HUES48 (cell line): ENCODE results near the gene RGS6.

Experiments
- H3K27ac ChIP-seq: one replicate; pipeline ENCODE4 v1.7.0; 2013; ENCODE audit warnings: low read depth, low read length, inconsistent platforms
- H3K27me3 ChIP-seq: 2 replicates; pipeline ENCODE4 v1.6.1; 2013; ENCODE audit warnings: mild to moderate bottlenecking, low read length; ENCODE audit not compliant: control insufficient read depth, insufficient read depth
- H3K36me3 ChIP-seq: 2 replicates; pipeline ENCODE4 v1.6.1; 2013; ENCODE audit warnings: low read length; ENCODE audit not compliant: control insufficient read depth, insufficient read depth
- H3K4me1 ChIP-seq: 2 replicates; pipeline ENCODE4 v1.6.1; 2013; ENCODE audit warnings: mild to moderate bottlenecking, low read length; ENCODE audit not compliant: control insufficient read depth, insufficient read depth
- H3K4me3 ChIP-seq: 2 replicates; pipeline ENCODE4 v1.5.1; 2013; ENCODE audit warnings: mild to moderate bottlenecking, low read depth, low read length
- H3K9ac ChIP-seq: 2 replicates; pipeline ENCODE4 v1.6.1; 2013; ENCODE audit warnings: mild to moderate bottlenecking, low read depth, low read length, moderate library complexity
- H3K9me3 ChIP-seq: 2 replicates; pipeline ENCODE4 v1.6.1; 2013; ENCODE audit warnings: low read length; ENCODE audit not compliant: control insufficient read depth, insufficient read depth

Gene RGS6

DNA sequence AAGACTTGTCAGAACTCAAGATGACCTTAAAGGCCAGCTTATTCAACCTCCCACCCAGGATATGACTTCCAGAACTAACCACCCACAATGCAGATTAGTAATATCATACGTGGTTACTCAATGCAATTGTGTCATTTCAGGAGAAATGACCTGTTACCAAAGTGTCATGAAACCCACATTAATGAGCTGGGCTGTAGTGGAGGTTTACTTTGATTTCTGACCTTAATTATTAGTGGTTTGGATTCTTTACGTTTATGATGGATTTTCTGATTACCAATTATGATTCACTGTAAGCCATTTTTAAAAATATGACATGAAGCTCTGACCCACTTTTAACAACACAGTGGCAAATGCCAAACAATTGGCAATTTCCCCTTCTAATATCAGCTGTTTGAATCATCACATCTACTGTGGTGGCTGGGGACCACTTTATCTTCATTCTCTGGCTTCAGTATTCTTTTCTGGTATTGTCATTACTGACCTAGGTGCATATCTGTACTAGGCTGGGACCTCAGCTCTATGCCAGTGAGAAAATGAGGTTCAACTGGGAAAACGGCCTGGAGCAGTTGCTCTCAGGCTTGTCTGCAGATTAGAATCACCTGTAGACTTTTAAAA lies 223.3 kb downstream of the RGS6 start:
- no peaks in the 10 kb centered on the region for H3K36me3 ChIP-seq
- H3K4me3 ChIP-seq, result no peak overlapping the region
- no peak overlapping the region for H3K9ac ChIP-seq
- H3K27me3 ChIP-seq, result no peaks in the 10 kb centered on the region
- peaks cover 7% of the 10 kb centered on the region for H3K9me3 ChIP-seq
- H3K4me1 ChIP-seq, result peaks cover 3% of the 10 kb centered on the region; the same call in 1 of the 2 replicates
- H3K27ac ChIP-seq, result no peak overlapping the region

GRCh38 chr14:72164420-72165228 lies 232.4 kb downstream of the RGS6 start:
- Histone ChIP-seq H3K9ac (no peak overlapping the region), H3K27me3 (no peaks in the 10 kb centered on the region), H3K4me1 (no peaks in the 10 kb centered on the region; the same call in 1 of the 2 replicates), H3K9me3 (peaks cover 5% of the 10 kb centered on the region; the same call in 1 of the 2 replicates), H3K36me3 (no peaks in the 10 kb centered on the region), H3K4me3 (no peak overlapping the region), H3K27ac (no peak overlapping the region)

DNA sequence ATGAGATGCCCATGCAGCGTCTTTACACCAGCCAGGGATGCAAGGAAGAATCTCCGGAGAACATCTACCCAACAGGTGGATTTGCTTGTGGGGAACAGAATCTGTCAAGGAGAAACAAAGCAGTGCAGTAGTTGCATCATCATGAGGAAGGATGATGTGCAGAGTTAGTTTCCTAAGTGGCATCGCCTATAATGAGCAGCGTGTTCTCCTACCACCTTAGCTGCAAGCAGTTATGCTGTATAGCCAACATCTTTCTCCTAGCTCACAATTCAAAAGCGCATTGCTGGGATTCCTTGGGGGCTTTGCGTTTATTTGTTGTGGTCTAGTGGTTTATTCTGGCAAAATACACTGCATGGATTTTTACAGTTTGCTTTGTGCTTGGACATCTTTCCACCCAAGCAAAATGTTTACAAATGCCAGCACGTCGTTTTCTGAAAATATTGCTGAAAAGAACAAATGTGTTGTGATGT lies 233.0 kb downstream of the RGS6 start:
- Histone ChIP-seq H3K9ac (no peak overlapping the region), H3K27ac (no peak overlapping the region), H3K27me3 (no peaks in the 10 kb centered on the region)

DNA sequence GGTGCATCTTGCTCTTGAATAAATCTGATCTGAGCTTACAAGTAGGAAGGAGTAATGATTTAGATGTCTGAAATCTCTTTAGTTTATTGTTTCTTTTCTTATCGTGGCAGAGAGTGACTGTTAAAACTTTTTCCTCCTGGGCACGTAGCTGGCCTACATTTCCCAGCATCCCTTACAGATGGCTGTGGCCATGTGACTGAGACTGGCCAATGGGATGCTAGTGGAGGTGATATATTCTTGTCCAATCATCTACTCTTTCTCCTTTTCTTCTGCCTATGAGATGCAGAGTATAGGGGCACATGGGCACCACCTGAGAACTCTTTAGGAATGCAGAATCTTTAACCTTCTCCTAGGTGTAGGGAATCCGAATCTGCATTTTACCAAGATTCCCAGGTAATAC lies 237.3 kb downstream of the RGS6 start:
- no peak overlapping the region for H3K4me3 ChIP-seq
- H3K36me3 ChIP-seq, result no peaks in the 10 kb centered on the region
- H3K9me3 ChIP-seq, result peaks cover 5% of the 10 kb centered on the region; the same call in 1 of the 2 replicates
- no peak overlapping the region for H3K27ac ChIP-seq
- H3K27me3 ChIP-seq, result no peaks in the 10 kb centered on the region
- H3K9ac ChIP-seq, result no peak overlapping the region
- H3K4me1 ChIP-seq, result peaks cover 8% of the 10 kb centered on the region; the same call in 1 of the 2 replicates

More for the DNA sequence above, 233.0 kb downstream of the RGS6 start:
- Histone ChIP-seq H3K4me1 (no peaks in the 10 kb centered on the region; the same call in 1 of the 2 replicates), H3K4me3 (no peak overlapping the region), H3K9me3 (peaks cover 5% of the 10 kb centered on the region; the same call in 1 of the 2 replicates), H3K36me3 (no peaks in the 10 kb centered on the region)

- Histone ChIP-seq H3K9ac (no peak overlapping the region), H3K9me3 (peaks cover 3% of the 10 kb centered on the region; the same call in 1 of the 2 replicates), H3K27me3 (no peaks in the 10 kb centered on the region), H3K27ac (no peak overlapping the region), H3K36me3 (no peaks in the 10 kb centered on the region), H3K4me1 (0 out of 2 replicates have a peak, but pooled peaks cover 8% of the 10 kb centered on the region), H3K4me3 (no peak overlapping the region)
These were observed 239.8 kb downstream of the RGS6 start for GRCh38 chr14:72172049-72172448.

DNA sequence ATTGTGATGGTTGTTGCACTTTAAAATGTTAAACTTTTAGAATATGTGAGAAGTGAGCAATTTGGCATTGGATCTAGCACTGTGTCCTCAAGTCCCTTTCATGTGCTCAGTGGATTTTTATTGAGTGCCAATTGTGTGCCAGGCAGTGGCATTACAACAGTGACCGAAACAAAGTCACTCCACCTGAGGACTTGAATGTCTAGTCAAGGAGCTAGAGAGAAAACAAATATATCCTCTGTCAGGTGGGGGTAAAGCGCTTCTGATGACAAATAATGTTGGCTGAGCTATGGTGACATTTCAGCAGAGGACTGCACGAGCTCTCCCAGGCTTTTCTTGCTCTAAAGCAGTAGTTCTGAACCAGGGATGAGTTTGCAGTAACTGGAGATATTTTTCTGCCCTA lies 240.4 kb downstream of the RGS6 start:
- Histone ChIP-seq H3K36me3 (no peaks in the 10 kb centered on the region), H3K9ac (no peak overlapping the region), H3K4me1 (0 out of 2 replicates have a peak, but pooled peaks cover 8% of the 10 kb centered on the region), H3K27me3 (no peaks in the 10 kb centered on the region), H3K27ac (no peak overlapping the region), H3K4me3 (no peak overlapping the region), H3K9me3 (no peaks in the 10 kb centered on the region)

DNA sequence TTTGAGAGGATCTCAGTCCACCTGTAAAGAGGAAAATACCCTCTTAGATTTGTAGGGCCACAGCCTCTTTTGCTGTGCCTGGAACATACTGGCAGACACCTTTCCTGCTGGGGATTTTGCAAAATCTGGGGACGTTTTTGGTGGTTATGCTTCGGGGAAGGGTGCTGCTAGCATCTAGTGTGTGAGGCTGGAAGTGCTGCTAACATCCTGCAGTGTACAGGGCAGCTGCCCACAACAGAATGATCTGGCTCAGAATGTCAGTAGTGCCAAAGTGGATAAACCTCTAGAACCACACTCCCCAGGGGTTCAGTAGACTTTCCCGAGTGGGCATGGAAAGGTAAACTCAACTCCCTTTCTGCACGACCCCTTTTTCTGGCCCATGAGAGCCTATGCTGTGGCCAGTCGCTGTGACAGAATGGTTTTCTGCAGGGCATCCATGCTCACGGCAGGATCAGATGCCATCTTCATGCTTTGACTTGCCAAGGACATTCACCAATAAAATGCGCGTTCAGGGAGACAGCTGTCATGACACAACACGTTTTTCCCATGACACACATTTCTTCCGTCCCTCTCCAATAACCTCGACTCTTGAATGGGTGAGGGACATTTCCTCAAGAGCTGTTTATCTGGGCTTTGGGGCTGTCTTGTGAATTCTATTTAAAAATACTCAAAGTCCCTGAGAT lies 240.9 kb downstream of the RGS6 start:
- Histone ChIP-seq H3K27me3 (no peaks in the 10 kb centered on the region), H3K27ac (no peak overlapping the region), H3K36me3 (no peaks in the 10 kb centered on the region), H3K9ac (no peak overlapping the region), H3K4me3 (no peak overlapping the region), H3K9me3 (peaks cover 4% of the 10 kb centered on the region; the same call in 1 of the 2 replicates), H3K4me1 (0 out of 2 replicates have a peak, but pooled peaks cover 8% of the 10 kb centered on the region)

DNA sequence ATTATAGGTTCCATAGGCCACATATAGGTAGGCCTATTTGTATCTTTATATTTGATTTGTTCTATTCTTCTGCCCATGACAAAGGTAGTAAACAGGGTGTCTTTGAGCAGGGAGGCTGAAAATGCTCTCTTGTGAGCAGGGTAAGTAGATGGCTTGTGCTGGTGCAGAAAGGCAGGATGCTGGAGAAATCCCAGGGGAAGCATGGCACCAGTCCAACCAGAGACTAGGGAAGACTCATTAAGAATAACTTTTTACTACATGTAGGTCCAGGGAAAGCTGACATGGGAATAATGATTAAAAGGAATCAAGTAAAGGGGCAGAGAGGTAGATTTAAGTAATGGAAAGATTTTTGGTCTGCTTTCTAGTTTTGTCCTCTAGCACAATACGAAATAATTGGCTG lies 245.0 kb downstream of the RGS6 start:
- Histone ChIP-seq H3K4me1 (peaks cover 11% of the 10 kb centered on the region), H3K27ac (no peak overlapping the region), H3K36me3 (no peaks in the 10 kb centered on the region), H3K9ac (no peak overlapping the region), H3K9me3 (peaks cover 10% of the 10 kb centered on the region), H3K4me3 (no peak overlapping the region), H3K27me3 (no peaks in the 10 kb centered on the region)

DNA sequence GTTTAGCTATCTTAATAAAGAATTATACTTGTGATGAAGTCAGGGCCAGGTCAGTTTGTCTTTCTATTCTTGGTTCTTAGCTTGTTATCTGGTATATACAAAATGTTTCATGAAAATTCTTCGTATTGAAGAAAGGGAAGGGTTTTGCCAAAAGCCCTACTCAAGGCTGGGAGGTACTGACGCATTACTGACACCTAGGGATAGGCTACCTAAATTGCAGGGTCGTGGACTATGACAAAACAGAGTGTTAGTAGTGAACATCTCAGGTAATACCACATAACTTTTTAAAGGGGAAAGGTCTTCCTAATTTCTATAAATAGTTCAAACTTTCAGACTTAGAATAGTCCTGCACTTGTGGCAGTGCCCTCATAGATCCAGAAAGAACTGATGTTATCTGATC lies 246.3 kb downstream of the RGS6 start:
- H3K9me3 ChIP-seq, result peaks cover 10% of the 10 kb centered on the region
- H3K36me3 ChIP-seq, result no peaks in the 10 kb centered on the region
- no peak overlapping the region for H3K9ac ChIP-seq
- no peak overlapping the region for H3K4me3 ChIP-seq
- H3K27me3 ChIP-seq, result no peaks in the 10 kb centered on the region
- peak overlapping the region; percentile 54 for H3K27ac ChIP-seq
- H3K4me1 ChIP-seq, result peaks cover 15% of the 10 kb centered on the region

DNA sequence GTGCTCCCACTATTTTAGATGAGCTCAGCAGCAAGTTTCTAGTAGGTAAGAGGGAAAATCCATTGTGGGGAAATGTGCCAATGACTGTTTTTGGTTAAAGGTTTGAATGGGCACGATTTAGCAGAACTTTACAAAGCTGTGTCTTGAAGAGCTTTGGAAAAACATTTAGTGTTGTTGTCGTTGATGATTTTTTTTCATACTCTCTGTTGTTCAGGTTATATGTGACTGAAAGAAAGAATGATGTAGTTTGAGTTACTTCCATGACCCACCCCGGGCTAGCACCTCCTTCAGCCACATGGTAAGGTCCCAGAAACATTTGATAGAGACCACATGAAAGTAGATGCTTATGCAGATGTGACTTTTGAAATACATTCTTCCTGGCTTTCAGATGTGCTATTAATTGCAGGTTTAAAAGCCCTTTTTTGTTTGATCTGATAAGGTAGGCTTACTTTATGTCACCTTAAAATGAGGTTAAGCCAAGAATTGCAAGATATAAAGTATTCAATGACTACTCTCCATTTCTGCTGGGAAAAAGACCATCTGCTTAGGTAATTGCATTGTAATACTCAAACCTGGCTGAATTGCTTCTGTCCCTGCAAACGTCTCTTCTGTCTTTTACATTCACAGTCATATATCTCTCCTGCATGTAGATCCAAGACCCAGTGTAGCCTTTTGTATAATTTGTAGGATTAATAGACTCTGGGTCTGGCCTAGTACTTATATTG lies 250.6 kb downstream of the RGS6 start:
- peaks cover 9% of the 10 kb centered on the region for H3K9me3 ChIP-seq
- no peak overlapping the region for H3K27ac ChIP-seq
- no peaks in the 10 kb centered on the region for H3K27me3 ChIP-seq
- no peak overlapping the region for H3K9ac ChIP-seq
- H3K4me1 ChIP-seq, result peaks cover 17% of the 10 kb centered on the region
- no peaks in the 10 kb centered on the region for H3K36me3 ChIP-seq
- no peak overlapping the region for H3K4me3 ChIP-seq
